Adrenal gland (tissue), 5 donors: ENCODE data around the gene ST6GALNAC6.

Source experiments
- POLR2A ChIP-seq, 2 donors: fragments of 450-650 bp; IDR thresholded peaks; one replicate each; pipeline ENCODE4 v1.6.1; 2017; ENCODE audit warnings: antibody characterized with exemption in 2 of 2, mild to moderate bottlenecking in 2 of 2, moderate library complexity in 1 of 2
- TF ChIP-seq, protein P1 (sequence below), 6 experiments: fragments of 450-650 bp in 4 of 6; fragments of 200-600 bp in 2 of 6; sonication (generic) in 1 of 6; IDR thresholded peaks; 1 replicate in 5 of 6; 2 replicates in 1 of 6; pipeline versions ENCODE4 v1.5.1 to v1.8.0; 2016 to 2021; ENCODE audit warnings: antibody characterized with exemption in 6 of 6, mild to moderate bottlenecking in 2 of 6, moderate library complexity in 1 of 6
- donor health status: DM: no; HTN: no; CAD: no.

DNA sequence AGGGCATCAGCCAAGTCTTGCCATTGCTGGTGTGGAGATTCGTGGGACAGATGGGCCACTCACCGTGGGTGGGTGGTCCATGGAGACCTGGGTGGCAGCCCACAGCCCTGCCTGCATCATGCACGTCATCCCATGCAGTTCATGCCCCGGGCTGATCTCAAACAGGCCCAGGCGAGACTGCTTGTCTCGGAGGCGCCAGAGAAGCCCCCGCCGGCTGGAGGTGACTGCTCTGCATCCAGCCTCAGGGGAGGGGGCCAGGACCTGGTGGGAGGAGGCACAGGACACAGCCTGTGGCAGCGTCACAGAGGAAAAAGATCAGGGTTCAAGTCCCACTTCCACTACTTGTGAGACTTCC, 30.2 kb upstream of the ST6GALNAC6 start:
- TF ChIP-seq, protein P1, sequence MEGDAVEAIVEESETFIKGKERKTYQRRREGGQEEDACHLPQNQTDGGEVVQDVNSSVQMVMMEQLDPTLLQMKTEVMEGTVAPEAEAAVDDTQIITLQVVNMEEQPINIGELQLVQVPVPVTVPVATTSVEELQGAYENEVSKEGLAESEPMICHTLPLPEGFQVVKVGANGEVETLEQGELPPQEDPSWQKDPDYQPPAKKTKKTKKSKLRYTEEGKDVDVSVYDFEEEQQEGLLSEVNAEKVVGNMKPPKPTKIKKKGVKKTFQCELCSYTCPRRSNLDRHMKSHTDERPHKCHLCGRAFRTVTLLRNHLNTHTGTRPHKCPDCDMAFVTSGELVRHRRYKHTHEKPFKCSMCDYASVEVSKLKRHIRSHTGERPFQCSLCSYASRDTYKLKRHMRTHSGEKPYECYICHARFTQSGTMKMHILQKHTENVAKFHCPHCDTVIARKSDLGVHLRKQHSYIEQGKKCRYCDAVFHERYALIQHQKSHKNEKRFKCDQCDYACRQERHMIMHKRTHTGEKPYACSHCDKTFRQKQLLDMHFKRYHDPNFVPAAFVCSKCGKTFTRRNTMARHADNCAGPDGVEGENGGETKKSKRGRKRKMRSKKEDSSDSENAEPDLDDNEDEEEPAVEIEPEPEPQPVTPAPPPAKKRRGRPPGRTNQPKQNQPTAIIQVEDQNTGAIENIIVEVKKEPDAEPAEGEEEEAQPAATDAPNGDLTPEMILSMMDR (IDR thresholded peaks at IDR 0.05): no peak
- no peak for TF ChIP-seq POLR2A (IDR thresholded peaks at IDR 0.05)
